HuH-7.5 (cell line): ENCODE data around the gene AP3M1.
"Not testable (repeated sequence)": the region's sequence is repeated elsewhere in the genome, so short reads cannot be mapped to it uniquely, and the experiment has no call there.

Experiments
- DNase-seq: peaks from one replicate; pipeline ENCODE4 v3.0.0; 2011; ENCODE audit warnings: low spot score

Gene AP3M1

DNA sequence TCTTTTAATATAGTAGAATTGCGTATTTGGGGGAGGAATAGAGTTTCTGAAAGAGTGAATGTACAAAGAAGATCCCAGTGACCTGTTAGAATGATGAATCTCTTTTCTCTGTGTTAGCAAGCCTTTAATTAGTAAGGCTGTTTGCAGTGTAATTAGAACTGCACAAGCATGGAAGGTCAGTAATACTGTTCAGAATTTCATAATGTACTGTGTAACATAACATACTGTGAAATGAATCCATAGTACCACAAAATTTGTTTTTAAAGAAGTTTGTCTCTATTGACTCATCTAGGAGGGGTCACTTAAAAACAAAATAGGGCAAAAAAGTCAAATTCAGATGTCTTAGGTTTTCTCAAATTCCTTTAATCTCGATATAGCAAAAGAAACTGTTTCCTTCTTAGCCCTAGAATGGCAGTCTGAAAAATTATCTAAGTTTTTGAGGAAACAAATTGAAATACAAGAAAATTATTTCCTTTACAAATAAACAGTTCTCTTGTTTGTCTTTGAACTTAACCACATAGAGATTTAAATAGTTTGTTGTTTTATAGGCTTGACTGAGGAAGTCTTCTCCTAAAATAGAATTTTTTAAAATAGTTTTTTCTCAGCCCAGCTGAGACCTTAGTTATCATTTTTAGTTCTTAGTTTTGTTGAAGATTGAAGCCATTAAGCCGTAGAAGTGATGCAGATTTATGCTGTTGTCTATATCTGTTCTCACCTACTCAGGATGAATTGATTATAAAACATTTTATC is 12.9 kb upstream of the AP3M1 start:
- no peak for DNase-seq

DNA sequence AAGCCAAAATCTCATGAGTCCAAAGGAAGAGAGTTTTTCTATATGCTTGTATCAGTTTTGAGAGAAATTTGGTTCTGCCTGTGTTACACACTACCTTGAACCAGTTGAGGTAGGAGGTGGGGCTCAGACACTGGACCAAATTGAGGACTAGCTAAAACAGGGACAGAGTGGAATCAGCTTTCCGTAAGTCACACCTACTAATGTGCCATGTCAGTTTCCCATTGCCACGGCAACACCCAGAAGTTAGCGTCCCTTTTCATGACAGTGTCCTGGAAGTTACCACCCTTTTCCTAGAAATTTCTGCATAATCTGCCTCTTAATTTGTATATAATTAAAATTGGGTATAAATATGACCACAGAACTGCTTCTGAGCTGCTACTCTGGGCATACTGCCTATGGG is 9.4 kb upstream of the AP3M1 start:
- no peak for DNase-seq

DNA sequence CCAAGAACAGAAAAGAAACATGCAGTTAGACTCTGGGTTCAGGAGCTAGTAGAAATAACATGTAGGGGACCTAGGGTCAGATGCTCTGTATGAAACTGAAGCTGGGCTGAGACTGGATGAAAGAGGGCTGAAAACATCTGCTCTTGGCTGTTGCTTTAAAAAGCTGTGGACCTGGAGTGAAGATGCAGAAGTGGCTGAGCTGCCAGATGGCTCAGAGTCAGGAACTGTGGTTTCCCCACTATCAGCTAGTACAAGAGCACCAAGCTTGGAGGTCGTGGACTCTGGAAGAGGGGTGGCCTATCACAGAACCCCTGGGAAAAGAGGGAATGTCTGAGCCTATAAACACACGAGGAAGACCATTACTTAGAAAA is 6.3 kb upstream of the AP3M1 start:
- no peak for DNase-seq

DNA sequence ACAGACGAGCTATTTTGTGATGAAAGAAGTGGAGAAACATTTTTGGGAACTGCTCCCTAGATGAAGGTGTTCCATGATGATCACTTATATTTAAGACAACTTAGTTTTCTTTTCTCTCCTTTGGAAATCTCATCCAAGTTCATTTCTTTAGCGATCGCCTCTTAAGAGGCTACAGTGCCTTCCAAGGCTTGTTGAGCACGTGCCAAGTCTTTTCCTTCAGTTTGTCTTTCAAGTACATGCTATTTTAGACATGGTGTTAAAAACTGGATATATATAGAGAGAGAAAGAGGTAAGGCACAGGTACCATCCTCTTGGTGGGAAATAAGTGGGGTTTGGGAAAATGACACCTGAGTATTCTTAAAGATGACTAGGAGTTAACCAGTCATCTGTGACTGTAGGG is 3.0 kb upstream of the AP3M1 start:
- DNase-seq, result no peak

DNA sequence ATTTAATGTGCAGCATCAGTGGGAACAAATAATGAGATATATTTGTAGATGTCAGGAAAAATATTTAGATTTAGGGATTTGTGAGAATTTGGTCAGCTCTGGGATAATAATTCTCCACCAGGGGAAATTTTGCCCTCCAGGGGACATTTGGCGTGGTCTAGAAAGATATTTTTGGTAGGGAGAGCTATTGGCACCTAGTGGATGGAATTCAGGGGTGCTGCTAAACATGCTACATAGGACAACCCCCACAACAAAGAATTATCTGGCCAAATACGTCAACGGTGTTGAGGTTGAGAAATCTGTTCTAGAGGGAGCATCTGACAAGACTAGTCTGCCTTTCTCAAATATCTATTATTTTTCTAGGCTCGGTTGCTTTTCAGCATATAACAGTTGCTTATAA is 2.5 kb upstream of the AP3M1 start:
- DNase-seq, result no peak

DNA sequence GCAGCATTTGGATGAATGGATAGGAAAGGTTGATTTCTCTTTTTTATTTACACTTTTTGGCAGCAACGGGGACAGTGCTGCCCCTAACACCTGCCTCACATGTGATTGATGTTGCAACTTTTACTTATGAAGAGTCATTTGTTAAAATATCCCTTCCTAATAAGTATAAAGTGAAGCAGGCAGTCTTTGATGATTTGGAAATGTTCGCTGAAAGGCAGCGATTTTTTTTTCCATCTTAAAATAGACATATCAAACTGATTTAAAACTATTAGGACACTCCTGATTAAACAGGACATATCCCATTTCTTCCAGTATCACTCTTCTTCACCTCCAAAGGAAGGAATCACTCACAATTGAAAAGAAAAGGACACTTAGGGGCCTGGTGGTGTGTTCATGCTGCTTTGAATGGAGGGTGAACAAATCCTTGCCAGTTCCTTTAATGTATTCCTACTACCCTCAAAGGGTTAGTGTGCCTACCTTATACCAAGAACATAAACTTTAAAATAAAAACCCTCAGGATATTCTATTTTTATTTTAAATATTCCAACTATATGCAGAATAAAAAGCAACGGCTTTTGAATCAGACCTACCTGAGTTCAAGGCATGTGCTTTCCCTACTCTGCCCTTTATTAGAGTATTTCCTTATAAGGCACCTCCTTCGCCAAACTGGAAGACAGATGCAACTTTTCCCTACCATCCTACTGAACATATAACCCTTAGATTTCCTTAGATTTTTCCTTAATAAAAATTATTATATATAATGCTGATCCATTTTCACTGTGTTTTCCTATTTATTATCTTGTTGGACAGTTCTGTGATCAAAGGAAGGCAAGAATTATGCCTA is 1.5 kb upstream of the AP3M1 start:
- DNase-seq, result no peak

DNA sequence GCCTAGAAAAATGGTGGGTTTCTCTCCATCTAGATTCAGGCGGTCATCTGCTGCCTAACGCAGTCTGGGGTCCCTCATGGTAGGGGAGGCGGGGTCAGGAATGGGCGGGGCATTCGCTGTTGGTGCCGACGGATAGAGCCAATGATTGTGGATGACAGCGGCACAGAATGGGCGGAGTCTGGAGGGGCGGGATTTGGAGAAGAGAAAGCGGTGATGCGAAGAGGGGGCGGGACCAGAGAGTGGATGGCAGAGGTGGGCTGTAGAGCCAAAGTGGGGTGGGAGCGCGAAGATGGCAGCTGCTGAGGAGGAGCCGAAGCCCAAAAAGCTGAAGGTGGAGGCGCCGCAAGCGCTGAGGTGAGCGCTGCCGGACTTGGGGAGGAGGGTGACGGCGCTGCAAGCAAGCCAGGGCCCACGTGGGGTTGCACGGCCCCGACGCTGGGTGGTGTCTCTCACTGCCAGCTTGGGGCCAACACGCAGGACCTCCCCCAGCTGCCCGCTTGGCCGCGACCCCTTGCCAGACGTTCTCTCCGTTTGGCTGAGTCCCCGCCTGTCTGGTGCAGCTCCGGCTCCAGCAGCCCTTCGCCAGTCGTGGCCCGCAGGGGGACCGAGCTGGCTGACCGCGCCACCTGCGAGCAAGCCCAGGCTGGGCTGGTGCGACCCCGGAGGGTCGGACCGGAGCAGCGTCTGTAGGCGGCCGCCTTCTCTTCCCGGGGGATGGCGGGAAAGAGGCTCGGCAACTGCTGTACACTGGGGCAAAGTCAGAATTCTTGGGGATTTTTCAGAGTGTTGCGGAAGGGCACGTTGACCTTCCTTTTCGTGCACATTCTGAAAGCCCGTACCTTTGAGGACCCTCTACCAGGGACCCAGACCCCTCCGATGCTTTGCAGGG is 606 bp upstream of the AP3M1 start, which contains the start of gene ADK:
ADK (plus strand) TSS at position 232 of the 889 bp plus-strand sequence; CDS start at position 290, 58 bp downstream.
- peak; percentile 76 for DNase-seq

DNA sequence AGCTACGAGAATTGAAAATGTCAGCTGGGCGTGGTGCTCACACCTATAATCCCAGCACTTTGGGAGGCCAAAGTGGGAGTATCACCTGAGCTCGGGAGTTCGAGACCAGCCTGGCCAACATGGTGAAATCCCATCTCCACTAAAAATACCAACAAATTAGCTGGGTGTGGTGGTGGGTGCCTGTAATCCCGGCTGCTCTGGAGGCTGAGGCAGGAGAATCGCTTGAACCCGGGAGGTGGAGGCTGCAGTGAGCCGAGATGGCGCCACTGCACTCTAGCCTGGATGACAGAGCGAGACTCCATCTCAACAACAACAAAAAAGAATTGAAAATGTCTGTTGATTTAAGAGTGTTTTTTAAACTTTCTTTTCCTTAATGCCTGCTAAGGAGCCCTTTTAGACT is 3.6 kb downstream of the AP3M1 start:
- not testable (repeated sequence) for DNase-seq

DNA sequence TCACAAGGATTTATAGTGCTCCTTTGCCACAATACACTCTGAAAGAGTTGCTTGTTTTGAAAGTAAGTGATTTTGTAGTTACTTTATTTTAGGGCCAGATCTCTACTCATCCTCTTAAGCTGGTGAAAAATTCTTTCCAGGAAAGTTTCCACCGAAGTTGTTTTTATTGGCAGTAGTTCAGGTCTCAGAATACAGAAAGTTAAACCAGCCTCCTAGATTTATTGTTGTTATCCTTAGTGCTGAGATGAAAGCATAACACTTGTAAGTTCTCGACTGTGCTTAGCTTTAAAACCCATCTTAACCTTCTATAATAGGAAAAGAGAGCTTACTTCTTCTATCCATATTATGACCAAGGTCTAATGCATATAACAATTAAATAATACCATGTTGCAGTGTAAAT is 5.5 kb downstream of the AP3M1 start:
- no peak for DNase-seq

DNA sequence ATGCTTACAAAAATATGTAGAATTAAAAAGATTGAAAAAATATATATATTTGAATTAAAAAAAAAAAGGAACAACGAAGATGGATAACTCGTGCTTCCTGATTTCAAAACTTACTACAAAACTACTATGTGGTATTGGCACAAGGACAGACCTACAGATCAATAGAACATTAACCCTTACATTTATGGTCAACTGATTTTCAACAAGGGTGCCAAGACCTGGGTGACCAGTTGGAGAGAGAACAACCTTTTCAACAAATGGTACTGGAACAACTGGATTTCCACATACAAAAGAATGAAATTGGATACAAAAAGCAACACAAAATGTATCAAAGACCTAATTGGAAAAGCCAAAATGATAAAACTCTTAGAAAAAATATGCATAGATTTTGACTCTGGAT is 10.1 kb downstream of the AP3M1 start:
- DNase-seq, result no peak

DNA sequence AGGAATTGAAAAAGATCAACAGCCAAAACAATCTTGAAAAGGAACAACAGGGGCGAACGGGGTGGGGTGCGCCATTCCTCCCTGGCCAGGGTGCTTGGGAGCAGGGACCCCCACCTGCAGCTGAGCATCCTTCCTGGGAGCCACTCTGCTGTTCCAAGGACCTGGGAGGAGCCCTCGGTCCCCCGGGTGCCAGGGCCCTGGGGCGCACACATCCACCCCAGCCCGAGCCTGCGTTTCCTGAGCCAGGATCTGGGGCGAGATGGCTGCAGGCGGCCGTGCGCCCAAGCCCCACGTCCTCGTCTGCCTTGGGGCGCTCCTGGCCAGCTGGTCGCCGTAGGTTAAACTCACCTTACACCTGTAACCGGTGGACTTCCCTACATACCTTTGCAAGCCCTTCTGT is 10.6 kb downstream of the AP3M1 start:
- no peak for DNase-seq

DNA sequence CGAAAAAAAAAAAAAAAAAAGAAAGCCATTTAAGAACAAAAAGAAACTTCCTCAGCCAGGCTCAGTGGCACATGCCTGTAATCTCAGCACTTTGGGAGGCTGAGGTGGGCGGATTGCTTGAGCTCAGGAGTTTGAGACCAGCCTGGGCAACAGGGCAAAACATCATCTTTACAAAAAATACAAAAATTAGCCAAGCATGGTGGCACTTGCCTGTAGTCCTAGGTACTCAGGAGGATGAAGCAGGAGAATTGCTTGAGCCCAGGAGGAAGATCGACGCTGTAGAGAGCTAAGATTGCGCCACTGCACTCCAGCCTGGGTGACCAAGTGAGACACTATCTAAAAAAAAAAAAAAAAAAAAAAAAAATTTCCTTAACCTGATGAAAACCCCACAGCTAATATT is 12.0 kb downstream of the AP3M1 start:
- DNase-seq, result not testable (repeated sequence)

DNA sequence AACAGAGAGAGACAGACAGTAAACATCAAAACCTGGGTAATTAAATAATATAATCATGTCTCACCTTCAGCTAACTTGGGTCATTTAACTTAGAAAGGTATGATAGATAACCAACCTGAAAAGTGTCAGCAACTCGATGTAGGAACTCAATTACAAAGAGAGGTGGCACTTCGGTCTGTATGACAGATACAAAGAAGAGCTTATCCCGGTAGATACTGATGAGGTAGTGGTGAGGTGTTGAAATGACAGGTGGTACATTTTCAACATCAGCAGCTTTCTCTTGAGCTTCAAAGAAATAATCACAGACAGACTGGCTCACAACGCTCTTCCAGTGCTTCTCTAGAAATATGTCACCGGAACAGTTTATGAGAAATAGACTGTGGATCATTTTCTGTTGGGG is 12.6 kb downstream of the AP3M1 start:
- no peak for DNase-seq

DNA sequence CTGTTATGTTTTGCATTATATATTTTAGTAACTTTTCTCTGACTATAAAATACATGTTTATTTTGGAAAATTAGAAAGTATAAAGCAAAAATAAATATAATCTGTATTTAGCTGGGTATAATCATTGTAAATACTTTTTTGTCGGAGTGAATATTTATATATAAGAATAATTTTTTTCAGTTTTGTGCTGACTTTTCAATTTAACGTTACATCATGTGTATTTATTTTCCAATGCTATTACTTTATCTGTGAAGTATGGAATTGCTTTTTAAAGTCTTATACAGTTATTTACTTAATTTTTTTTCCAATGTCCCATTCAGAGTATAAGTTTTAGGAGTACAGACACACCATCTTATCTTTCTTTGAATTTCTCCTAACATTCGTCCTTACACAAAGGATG is 15.2 kb downstream of the AP3M1 start:
- DNase-seq, result no peak

DNA sequence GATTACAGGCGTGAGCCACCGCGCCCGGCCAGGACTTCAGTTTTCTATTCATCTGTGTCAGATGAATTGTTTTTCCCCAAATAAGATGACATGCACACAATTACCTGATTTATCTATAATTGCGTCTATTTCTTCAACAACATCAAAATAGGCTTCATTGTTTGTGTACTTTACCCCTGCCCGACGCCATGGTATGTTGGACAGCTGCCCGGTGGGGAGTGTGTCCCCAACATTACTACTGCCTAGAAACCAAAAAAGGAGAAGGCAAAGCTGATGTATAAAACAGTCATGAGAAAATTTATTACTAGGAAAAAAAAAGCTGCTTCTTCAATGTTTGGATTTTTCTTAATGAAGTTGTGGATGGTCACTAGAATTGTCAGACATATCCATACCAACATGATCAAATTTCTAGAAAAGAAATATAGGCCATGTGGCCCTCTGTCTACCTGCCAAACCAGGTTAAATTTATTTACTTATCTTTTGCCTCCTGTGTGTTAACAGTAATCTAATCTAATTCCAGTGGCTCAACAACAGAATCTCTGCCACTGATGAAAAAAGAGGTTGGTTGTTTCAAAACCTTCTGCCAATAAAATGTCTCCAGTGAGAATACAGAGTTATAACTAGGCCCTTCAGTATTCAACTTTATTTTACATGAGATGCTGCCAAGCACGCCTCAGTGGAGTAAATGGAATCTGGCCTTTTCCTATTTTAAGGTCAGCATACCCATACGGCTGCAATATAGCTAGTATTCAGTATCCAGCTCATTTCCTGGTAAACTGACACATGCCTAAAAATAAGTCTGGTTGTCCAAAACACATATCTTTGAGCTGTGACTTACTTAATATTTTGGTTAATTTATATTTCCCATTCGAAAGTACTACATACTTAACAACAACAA is 16.5 kb downstream of the AP3M1 start:
- no peak for DNase-seq

DNA sequence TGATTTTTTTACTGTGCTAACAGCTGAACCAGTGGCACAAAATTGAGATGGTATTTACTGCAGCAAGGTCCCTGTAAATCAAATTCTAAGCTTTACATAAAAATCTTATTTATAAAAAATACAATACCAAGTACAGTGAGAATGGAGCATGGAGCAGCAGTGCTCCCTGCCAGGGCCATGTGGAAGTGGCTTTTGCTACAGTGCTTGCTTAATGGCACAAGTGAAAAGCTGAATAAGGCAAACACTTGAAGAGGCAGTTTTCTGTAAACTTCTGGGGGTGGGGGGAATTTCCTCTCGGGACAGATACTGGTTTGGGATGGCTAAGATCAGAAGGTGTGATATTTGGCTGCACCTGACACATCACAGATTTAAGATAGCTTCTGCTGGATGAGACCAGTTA is 27.5 kb downstream of the AP3M1 start:
- DNase-seq, result no peak

DNA sequence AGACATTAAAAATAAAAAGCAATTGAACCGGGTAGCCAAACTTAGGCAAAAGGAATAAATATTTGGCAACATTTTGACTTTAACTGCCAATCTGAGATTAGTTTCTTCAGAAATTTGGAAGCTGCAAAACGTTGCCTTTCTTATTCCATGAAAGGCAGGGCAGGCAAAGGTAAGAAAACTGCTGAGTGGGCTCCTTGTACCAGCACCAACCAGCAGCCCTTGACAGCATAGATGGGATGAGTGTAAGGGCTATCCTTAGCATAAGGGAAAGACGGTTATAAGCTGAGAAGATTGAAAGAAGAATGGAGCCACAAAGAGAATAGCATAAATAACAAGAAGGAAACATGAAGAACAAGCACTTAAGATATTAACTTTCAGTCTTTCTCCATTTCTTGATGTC is 28.6 kb downstream of the AP3M1 start:
- no peak for DNase-seq

DNA sequence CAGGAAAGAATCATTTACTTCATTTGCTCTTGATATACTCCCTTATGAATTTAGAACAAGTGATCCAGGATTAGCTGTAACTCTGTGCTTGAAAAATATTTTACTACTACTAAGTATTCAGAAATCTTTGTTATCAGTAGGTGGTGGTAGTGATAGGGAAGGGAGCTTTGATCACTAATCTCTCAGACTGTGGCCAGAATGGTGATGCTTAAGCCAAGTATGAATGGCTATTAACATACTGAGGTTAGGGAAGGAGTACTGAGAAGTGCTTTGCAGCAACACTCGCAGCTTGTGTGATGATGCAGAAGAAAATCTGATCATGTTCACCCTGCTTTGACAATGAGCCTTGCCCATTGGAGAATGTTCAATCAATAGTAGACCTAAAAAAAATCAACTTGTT is 29.3 kb downstream of the AP3M1 start:
- DNase-seq, result no peak

DNA sequence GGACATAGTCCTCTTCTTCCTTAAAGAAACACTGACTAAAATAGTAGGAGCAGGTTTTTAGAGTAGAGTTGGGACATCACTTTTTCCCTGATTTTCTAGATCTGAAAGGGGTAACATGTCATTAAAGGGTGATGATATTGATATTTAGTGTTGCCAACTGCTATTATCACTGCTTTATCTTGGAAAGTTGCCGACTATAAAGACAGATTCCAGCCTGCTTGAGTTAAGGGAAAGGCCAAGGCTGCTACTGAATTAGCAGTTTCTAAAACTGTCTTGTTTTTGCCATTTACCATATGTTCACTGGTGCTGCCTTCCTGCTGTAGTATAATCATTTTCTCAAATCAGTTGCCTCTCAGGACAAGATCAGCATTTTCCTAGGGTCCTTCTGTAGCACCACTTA is 29.7 kb downstream of the AP3M1 start:
- no peak for DNase-seq

DNA sequence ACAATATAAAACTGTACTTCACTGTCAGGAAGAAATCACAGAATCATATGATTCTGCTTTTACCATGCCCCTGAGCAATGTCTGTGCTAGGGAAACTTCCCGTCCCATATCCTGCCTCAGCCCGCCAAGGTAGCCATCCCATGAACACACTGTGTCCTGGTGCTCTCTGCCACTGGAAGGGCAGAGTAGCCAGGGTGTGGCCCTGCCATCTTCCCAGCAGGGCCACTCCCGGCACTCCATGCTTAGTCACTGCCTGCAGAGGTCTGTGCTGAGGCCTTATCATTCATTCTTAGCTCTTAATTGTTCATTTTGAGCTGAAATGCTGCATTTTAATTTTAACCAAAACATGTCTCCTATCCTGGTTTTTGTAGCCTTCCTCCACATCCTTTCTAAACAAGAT is 31.8 kb downstream of the AP3M1 start:
- no peak for DNase-seq

DNA sequence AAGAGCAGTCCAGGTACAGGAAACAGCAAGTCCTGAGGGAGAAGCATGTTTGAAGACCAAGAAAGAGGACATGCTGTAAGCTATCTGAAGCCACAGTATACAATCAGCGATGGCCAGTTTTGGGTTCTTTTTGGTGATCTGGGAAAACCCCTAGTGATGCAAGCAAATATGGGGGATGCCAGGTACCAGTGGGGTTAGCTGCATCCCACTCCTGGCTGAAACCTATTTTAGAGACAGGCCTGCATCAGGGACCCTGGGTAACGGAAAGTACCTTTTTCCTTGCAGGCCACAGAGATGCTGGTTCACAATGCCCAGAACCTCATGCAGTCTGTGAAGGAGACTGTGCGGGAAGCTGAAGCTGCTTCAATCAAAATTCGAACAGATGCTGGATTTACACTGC is 32.9 kb downstream of the AP3M1 start:
- no peak for DNase-seq

DNA sequence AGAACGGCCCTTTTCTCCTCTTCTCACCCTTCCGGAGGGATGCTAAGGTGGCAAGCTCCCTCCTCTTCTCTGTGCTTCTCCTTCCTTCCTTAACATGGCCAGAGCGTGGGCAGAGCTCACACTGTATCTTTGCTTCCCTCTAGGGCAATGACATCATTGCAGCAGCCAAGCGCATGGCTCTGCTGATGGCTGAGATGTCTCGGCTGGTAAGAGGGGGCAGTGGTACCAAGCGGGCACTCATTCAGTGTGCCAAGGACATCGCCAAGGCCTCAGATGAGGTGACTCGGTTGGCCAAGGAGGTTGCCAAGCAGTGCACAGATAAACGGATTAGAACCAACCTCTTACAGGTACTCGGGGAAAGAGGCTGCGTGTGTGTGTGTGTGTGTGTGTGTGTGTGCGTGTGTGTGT is 36.6 kb downstream of the AP3M1 start:
- no peak for DNase-seq
